Kidney epithelial cell (primary cell): ENCODE measurements around the gene SYNPR. TPM values are rescaled to one million over a fixed set of nuclear protein-coding genes. Genes with fewer than 3 reads are reported as not detected.

Source experiments
- DNase-seq: peaks from one replicate; pipeline ENCODE4 v3.0.0-alpha.2; 2010; ENCODE audit warnings: low read depth
- H3K27me3 ChIP-seq: 2 replicates; pipeline ENCODE4 v1.6.0; 2011; ENCODE audit warnings: low read length; ENCODE audit not compliant: control insufficient read depth, insufficient read depth
- H3K36me3 ChIP-seq: 2 replicates; pipeline ENCODE4 v1.5.1; 2011; ENCODE audit warnings: low read length; ENCODE audit not compliant: control insufficient read depth, insufficient read depth
- H3K4me3 ChIP-seq: 2 replicates; pipeline ENCODE4 v1.5.1; 2011; ENCODE audit warnings: low read depth, mild to moderate bottlenecking, control low read depth, low read length
- total RNA-seq: library from RNA; depleted of rRNA; stranded (reverse); fragments of >200 nt; gene quantifications from 2 replicates; pipeline ENCODE4 v1.2.3, GENCODE V29; 2015
- TF ChIP-seq, protein P1 (sequence below): IDR thresholded peaks from 2 replicates; pipeline ENCODE4 v1.5.1; 2011; ENCODE audit warnings: mild to moderate bottlenecking, moderate library complexity, low read length, control low read depth, inconsistent platforms; ENCODE audit not compliant: insufficient read depth, poor library complexity, severe bottlenecking

Gene SYNPR
- total RNA-seq, 1 donor from 2014 or later, result not detected

DNA sequence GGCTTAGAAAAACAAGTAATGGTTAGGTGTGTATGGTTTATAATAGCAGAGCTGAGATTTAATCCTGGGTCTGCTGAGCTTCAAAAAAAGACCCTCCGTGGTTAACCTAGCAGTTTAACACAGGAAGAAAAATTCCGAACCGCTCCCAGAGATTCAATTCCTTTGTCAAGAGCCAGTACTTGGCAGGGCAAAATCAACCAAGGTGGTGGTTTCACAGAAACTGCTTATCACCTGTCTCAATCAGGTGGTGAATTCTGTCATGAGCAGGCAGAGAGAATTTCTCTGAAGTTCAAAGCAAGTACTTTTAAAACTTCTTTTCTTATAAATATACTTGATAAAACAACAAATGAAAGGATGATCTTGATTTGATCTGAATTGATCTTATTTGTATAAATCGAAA is 17.2 kb downstream of the SYNPR start:
- H3K27me3 ChIP-seq, result no peaks in the 10 kb centered on the region

DNA sequence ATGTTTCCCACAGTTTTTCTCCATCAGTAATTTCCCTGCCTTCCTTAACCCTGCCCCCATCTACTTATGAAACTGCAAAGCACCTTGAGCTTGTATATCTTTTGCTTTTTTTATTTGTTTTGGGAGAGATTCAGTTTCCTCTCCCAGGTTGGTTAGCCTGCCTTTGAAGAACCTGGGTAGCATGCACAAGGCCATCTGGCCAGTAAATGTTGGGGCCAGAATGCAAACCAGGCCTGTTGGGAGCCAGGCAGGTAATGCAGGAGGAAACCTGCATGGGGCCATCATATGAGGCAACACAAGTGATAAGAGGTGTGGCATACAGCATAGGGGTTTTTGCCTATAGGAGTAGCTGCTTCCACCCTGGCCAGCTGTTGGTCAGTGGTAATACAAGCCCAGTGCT is 17.7 kb downstream of the SYNPR start:
- no peaks in the 10 kb centered on the region for H3K36me3 ChIP-seq
- TF ChIP-seq, protein P1, sequence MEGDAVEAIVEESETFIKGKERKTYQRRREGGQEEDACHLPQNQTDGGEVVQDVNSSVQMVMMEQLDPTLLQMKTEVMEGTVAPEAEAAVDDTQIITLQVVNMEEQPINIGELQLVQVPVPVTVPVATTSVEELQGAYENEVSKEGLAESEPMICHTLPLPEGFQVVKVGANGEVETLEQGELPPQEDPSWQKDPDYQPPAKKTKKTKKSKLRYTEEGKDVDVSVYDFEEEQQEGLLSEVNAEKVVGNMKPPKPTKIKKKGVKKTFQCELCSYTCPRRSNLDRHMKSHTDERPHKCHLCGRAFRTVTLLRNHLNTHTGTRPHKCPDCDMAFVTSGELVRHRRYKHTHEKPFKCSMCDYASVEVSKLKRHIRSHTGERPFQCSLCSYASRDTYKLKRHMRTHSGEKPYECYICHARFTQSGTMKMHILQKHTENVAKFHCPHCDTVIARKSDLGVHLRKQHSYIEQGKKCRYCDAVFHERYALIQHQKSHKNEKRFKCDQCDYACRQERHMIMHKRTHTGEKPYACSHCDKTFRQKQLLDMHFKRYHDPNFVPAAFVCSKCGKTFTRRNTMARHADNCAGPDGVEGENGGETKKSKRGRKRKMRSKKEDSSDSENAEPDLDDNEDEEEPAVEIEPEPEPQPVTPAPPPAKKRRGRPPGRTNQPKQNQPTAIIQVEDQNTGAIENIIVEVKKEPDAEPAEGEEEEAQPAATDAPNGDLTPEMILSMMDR, result no peak

More for the DNA sequence above, 17.2 kb downstream of the SYNPR start:
- DNase-seq, result no peak
- no peak overlapping the region for H3K4me3 ChIP-seq
- TF ChIP-seq, protein P1, result no peak
- no peaks in the 10 kb centered on the region for H3K36me3 ChIP-seq

DNA sequence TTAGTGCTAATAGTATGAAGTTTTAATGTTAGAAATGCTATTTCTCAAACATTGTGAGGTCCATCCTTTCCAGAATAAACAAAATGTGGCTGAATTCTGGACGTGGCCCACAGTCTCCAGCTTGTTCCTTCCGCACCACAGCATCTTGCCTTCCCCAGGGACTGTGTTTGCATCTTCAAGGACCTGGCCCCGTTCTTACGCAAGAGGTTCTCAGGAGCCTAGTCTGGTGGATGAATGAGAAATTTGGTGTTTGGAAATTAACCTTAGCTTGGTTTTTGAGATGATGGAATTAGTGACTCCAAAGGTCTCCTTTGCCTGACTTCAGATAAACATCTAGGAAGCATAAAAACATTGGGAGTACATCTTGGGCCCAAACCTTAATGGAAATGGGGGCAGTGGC is 18.1 kb downstream of the SYNPR start:
- DNase-seq, result no peak
- TF ChIP-seq, protein P1, result no peak
- Histone ChIP-seq H3K4me3 (no peak overlapping the region), H3K36me3 (no peaks in the 10 kb centered on the region), H3K27me3 (no peaks in the 10 kb centered on the region)

More for the DNA sequence above, 17.7 kb downstream of the SYNPR start:
- Histone ChIP-seq H3K27me3 (no peaks in the 10 kb centered on the region), H3K4me3 (no peak overlapping the region)
- DNase-seq, result no peak

DNA sequence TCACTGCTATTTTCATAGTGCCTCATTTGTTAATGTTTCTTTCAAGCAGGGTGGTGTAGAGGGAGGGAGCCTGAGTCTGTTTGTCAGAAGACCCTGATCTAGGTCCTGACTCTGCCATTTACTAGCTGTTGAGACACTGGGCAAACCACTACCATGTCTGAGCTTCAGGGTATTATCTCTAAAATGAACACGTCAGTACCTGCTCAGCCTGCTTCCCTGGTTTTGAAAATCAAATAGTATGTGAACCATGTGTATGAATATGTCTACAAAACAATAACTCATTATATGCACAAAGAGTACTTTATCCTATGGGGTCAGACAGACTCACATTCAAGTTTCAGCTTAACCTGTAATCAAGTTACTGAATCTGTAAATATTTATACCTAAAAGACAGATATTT is 25.1 kb downstream of the SYNPR start:
- no peak for DNase-seq
- no peaks in the 10 kb centered on the region for H3K36me3 ChIP-seq
- H3K27me3 ChIP-seq, result no peaks in the 10 kb centered on the region
- H3K4me3 ChIP-seq, result no peak overlapping the region
- TF ChIP-seq, protein P1, result no peak

DNA sequence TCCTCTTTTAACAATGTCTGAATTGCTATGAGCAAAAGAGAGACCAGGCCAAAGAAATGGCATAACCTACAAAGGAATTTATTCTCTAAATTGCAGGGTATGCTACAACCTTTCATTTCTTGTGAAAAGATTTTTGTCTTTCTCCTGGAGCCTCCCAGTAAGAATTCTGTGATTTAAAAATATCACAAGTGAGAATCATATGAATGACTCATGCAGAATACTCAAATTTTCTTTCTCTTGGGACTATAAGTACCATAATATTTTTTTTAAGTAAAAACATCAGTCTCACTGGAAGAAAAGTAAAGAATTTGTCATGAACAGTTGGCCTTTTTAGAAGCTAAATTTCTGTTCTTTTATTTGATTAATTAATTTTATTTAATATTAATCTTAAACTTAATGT is 26.3 kb downstream of the SYNPR start:
- Histone ChIP-seq H3K4me3 (no peak overlapping the region), H3K27me3 (no peaks in the 10 kb centered on the region), H3K36me3 (no peaks in the 10 kb centered on the region)
- TF ChIP-seq, protein P1, result no peak
- no peak for DNase-seq

DNA sequence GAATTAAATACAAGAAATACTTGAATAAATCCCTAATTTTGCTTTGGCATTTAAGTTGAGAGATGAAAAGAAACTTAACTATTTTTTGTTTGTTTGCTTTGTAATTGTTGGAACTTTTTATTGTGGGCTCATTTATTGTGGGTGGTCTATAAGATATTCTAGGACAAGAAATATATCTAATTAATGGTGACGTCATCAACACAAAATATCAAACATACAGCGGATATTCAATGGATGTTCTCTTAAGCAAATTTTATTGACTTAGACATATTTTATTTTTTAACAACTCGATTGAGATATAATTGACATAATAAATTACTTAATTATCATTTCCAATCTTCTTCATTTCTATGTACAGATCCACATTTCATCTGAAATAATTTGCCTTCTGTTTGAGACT is 30.0 kb downstream of the SYNPR start:
- H3K27me3 ChIP-seq, result no peaks in the 10 kb centered on the region
- no peak for DNase-seq
- H3K4me3 ChIP-seq, result no peak overlapping the region
- H3K36me3 ChIP-seq, result no peaks in the 10 kb centered on the region
- TF ChIP-seq, protein P1, result no peak
